GM23248 (cell line): ENCODE measurements around the gene ATP2B3.

Source experiments
- EZH2 ChIP-seq: fragments of 200-600 bp; sonication (generic); IDR thresholded peaks from 2 replicates; pipeline ENCODE4 v1.6.1; 2018; ENCODE audit warnings: antibody characterized with exemption, mild to moderate bottlenecking; ENCODE audit not compliant: insufficient read depth, poor library complexity, severe bottlenecking
- EZH2phosphoT487 ChIP-seq: fragments of 200-600 bp; sonication (generic); IDR thresholded peaks from 2 replicates; pipeline ENCODE4 v1.6.1; 2018; ENCODE audit warnings: antibody characterized with exemption, moderate library complexity, mild to moderate bottlenecking, low read depth; ENCODE audit not compliant: insufficient read depth

DNA sequence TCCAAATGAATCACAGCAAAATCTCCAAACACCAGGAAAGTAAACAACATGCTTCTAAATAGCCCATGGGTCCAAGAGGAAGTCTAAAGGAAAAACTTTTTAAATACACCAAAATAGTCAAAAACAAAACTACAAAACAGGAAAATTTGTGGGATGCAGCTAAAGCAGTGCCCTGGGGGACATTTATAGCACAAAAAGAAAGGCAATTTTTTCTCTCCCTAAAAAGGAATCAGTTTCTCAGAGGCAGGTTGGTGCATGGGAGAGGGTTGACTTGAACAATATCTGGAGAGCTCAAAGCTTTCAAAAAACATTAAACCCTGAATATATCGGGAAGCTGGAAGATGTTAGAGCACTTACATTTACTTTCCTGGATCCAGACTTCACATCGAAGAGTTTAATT lies 113.9 kb downstream of the ATP2B3 start:
- TF ChIP-seq EZH2 (no peak), EZH2phosphoT487 (no peak)
